Keratinocyte (primary cell): ENCODE data around the gene PALB2.

Experiments used
- CTCF ChIP-seq, 3 experiments: IDR thresholded peaks in 1 of 3; conservative IDR thresholded peaks in 1 of 3; optimal IDR thresholded peaks in 1 of 3; 2 replicates in 2 of 3; 3 replicates in 1 of 3; pipeline versions ENCODE3 to v1.5.1; 2011; ENCODE audit warnings: low read length in 3 of 3, mild to moderate bottlenecking in 3 of 3, moderate library complexity in 2 of 3, control low read depth in 1 of 3, inconsistent platforms in 1 of 3; ENCODE audit not compliant: insufficient read depth in 2 of 3; ENCODE audit errors: extremely low read depth in 1 of 3
- EZH2 ChIP-seq: IDR thresholded peaks from one replicate; pipeline ENCODE4 v1.6.1; 2012; ENCODE audit warnings: inconsistent platforms, mild to moderate bottlenecking, low read length, moderate library complexity

- TF ChIP-seq CTCF (optimal IDR thresholded peaks at IDR 0.05 in 1 of 3, IDR thresholded peaks at IDR 0.05 in 1 of 3, conservative IDR thresholded peaks at IDR 0.05 in 1 of 3; ENCODE audit: extremely low read depth in 1 of 3, insufficient read depth in 2 of 3, low read length in 3 of 3): no peak
- TF ChIP-seq EZH2: no peak
Measured at GRCh38 chr16:23562505-23562904, 78.6 kb downstream of the PALB2 start.
